Psoas muscle (tissue), 8 donors: Measurements from ENCODE around the gene SH2B3. TPM values are rescaled to one million over a fixed set of nuclear protein-coding genes. Genes with fewer than 3 reads are reported as not detected.
A peak's percentile ranks its signal among the peaks of the same experiment; 100 is the strongest.

ENCODE experiments used
- ATAC-seq, 4 donors: fragments of 200-7000 bp; cut with Tn5 transposase; one replicate each; pipeline ENCODE4 v1.9.1; 2020; ENCODE audit warnings: moderate library complexity in 3 of 4, mild to moderate bottlenecking in 2 of 4
- DNase-seq, 2 donors: peaks; one replicate each; pipeline ENCODE4 v3.0.0-alpha.2; 2020
- H3K27ac ChIP-seq: fragments of 200-600 bp; one replicate; pipeline ENCODE4 v1.8.0; 2022
- H3K27me3 ChIP-seq, 3 donors: fragments of 200-600 bp in 1 of 3; one replicate each; pipeline versions ENCODE4 v1.6.1 to v1.8.0; 2013 to 2022; ENCODE audit warnings: low read length in 2 of 3, mild to moderate bottlenecking in 2 of 3, moderate library complexity in 1 of 3; ENCODE audit not compliant: insufficient read depth in 3 of 3
- H3K36me3 ChIP-seq, 2 donors: fragments of 200-600 bp in 1 of 2; one replicate each; pipeline versions ENCODE4 v1.6.1 to v1.8.0; 2013 to 2022; ENCODE audit warnings: low read depth in 1 of 2, mild to moderate bottlenecking in 1 of 2, moderate library complexity in 1 of 2; ENCODE audit not compliant: insufficient read depth in 1 of 2
- H3K4me1 ChIP-seq: fragments of 200-600 bp; one replicate; pipeline ENCODE4 v1.8.0; 2022
- H3K4me3 ChIP-seq: fragments of 200-600 bp; one replicate; pipeline ENCODE4 v1.8.0; 2022; ENCODE audit warnings: mild to moderate bottlenecking
- H3K9me3 ChIP-seq: fragments of 200-600 bp; one replicate; pipeline ENCODE4 v1.8.0; 2022
- WGBS, 3 donors: extraction: QIAGEN DNeasy Blood & Tissue Kit; methylation state at CpG; one replicate each; pipeline versions ENCODE4 v1.1.6 to v1.1.7; 2013; 5-methylcytosine and 5-hydroxymethylcytosine counted together
- intact Hi-C, 2 donors: fragments of 100-400 bp; cut with DNase I; formaldehyde crosslinking; loops; one replicate each; pipeline versions ENCODE4 v1.11.0 to v1.14.2; 2022
- long read RNA-seq, 2 donors: library from polyadenylated mRNA; unstranded; transcript quantifications; one replicate each; pipeline ENCODE4 v2.0.0, GENCODE V29; 2021
- polyA plus RNA-seq, 3 donors: library from polyadenylated mRNA; stranded (reverse); fragments of 200-250 nt; gene quantifications; one replicate each; pipeline ENCODE4 v1.2.3, GENCODE V29; 2013
- total RNA-seq, 4 donors: library from RNA; stranded (reverse); fragmentation: NEBNext Ultra II Directional in 2 of 4; extraction: Animal tissue kit (Norgen Biotek cat#: 25700) in 2 of 4; gene quantifications; one replicate each; pipeline versions ENCODE4 v1.2.1 to v1.2.4, GENCODE V29; 2021 to 2023
- TF ChIP-seq, protein P1 (sequence below): fragments of 200-600 bp; IDR thresholded peaks from one replicate; pipeline ENCODE4 v1.8.0; 2022; ENCODE audit warnings: antibody characterized with exemption
- donor health status: healthy with polysubstance abuse.
- donor health status: DM: no; HTN: no; CAD: no; lungs with moderate emphysema.
- donor health status: Bipolar disorder and iron deficiency.
- donor health status: healthy.
- donor health status: DM: yes; HTN: yes; CAD: no.
- donor health status: DM: no; HTN: no; CAD: no.
- donor health status: DM: no; HTN: no; CAD: no.
- donor health status: DM: yes; HTN: yes; CAD: no.

The SH2B3 gene
- total RNA-seq, result 10 to 100 TPM; 10.5 to 25.0 (median 13.2) TPM
- 10 to 100 TPM in 1 of 3 donors, 1 to 10 TPM in 2; 4.4 to 22.0 (median 6.4) TPM for polyA plus RNA-seq
- long read RNA-seq, donor 1, partial matches to known transcripts, result 8 of 8 reads
- long read RNA-seq, donor 1, other reads (novel, unspliced or antisense), result 0 of 8 reads
- long read RNA-seq, donor 2, full-length matches to known transcripts, result 4 of 37 reads
- long read RNA-seq, donor 2, partial matches to known transcripts, result 8 of 37 reads
- long read RNA-seq, donor 2, other reads (novel, unspliced or antisense), result 25 of 37 reads

DNA sequence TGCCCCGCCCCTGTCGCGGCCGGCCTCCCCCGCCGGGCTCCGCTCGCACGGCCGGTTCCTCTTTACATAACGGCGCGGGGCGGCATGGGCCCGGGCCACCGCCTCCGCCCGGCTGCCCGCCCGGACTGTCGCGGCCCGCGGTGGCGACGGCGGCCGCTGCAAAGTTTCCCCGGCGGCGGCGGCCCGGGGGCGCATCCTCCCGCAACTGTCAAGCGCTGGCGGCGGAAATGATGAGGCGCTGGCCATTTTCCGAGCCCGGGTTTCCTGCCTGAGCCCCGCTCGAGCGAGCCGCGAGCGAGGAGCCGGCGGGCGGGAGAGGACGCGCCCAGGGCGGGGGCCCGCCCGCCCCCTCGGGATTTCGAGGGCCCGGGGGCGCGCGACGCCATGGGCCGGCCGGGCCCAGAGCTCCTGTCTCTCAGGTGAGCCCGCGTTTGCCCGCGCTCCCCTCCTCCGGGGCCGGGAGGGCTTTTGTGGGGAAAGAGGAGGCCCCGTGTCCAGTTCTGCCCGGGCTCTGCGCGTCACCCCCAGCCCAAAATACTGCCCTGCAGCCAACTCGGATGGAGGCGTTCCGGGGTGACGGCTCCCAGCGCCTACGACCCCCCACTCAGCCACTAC lies at the start of gene SH2B3:
TSS of gene SH2B3 (plus strand) at position 65 of the 615 bp plus-strand sequence. CDS start 12,223 bp downstream, outside the sequence.
- ATAC-seq, result peak in 2 of 4 donors; percentile 0 to 6
- intact Hi-C loops, result loop anchor here in 1 of 2 donors (2.0 kb wide), 1 partner anchor 41 kb away; no protein-coding TSS in a partner anchor
- peaks cover 45% of the 10 kb centered on the region for H3K4me1 ChIP-seq
- peak within 1 kb of the TSS; percentile 84 for H3K27ac ChIP-seq
- no peaks in the 10 kb centered on the region for H3K36me3 ChIP-seq
- H3K27me3 ChIP-seq, result peaks cover 0 to 2% (median 0%) of the 10 kb centered on the region in 3 donors
- no peaks in the 10 kb centered on the region for H3K9me3 ChIP-seq
- 1% methylated on average over 63 to 80 of the region's 80 CpGs for WGBS, 3 donors
- peak within 1 kb of the TSS; percentile 93 for H3K4me3 ChIP-seq
- TF ChIP-seq, protein P1, sequence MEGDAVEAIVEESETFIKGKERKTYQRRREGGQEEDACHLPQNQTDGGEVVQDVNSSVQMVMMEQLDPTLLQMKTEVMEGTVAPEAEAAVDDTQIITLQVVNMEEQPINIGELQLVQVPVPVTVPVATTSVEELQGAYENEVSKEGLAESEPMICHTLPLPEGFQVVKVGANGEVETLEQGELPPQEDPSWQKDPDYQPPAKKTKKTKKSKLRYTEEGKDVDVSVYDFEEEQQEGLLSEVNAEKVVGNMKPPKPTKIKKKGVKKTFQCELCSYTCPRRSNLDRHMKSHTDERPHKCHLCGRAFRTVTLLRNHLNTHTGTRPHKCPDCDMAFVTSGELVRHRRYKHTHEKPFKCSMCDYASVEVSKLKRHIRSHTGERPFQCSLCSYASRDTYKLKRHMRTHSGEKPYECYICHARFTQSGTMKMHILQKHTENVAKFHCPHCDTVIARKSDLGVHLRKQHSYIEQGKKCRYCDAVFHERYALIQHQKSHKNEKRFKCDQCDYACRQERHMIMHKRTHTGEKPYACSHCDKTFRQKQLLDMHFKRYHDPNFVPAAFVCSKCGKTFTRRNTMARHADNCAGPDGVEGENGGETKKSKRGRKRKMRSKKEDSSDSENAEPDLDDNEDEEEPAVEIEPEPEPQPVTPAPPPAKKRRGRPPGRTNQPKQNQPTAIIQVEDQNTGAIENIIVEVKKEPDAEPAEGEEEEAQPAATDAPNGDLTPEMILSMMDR, result no peak
- DNase-seq, result peak in 1 of 2 donors; percentile 81

DNA sequence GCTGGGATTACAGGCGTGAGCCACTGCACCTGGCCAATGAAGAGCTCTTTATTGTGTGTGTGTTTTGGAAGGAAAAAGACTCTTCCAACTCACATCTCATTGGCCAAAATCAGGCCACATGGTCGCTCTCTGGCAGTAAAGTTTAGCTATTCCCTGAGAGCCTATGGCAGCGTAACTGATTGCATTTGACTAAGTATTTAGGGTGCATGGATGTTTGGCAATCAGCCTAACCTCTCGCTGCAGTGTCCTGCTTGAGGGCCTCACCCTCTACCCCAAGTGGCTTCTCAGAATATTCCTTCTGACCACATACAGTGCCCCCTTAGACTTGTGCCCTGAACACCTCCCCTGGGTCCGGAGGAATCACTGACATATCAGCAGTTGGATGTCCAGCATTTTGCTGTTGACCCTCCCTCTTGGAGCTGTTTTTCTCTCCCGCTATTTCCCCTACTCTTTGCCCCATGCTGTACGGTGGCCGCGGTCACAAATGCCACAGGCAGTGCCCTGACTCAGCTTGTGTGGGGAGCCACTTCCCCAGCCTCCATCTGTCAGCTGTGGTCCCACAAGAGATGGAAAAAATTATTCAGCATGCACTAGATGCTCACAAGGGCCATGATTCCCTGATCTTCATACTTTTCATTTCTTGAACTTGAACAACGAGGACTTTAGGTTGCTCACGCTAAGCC lies 46.4 kb upstream of the SH2B3 start:
- H3K27ac ChIP-seq, result no peak overlapping the region
- peaks cover 9% of the 10 kb centered on the region for H3K4me1 ChIP-seq
- ATAC-seq (no peak), DNase-seq (no peak)
- WGBS, 3 donors, result 18 to 33% (median 26%) methylated on average over 11 of the region's 11 CpGs
- no peak overlapping the region for H3K4me3 ChIP-seq
- intact Hi-C loops, result no loop called here
- H3K9me3 ChIP-seq, result no peaks in the 10 kb centered on the region
- TF ChIP-seq, protein P1, result no peak
- peaks cover 0 to 2% (median 2%) of the 10 kb centered on the region in 3 donors for H3K27me3 ChIP-seq
- H3K36me3 ChIP-seq, result peaks cover 4 to 6% of the 10 kb centered on the region in 2 donors

DNA sequence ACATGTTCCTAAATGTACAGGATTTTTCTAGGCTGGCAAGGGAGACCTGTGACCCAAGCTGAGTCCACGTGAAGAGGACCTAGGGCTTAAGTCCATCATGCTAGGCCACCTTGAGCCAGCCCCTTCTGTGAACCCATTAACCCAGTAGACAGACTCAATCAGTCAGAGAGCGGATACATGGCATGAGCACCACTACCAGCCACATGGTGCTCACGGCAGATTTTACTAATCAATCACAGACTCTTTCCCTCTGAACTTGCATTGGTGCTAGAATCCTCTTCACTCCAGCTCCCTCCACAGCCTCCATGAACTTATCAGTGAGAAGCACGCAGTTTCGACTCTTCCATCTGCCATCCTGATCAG lies 45.8 kb upstream of the SH2B3 start:
- intact Hi-C loops, result no loop called here
- peaks cover 4 to 11% of the 10 kb centered on the region in 2 donors for H3K36me3 ChIP-seq
- TF ChIP-seq, protein P1, result no peak
- no peaks in the 10 kb centered on the region for H3K9me3 ChIP-seq
- DNase-seq, result no peak
- H3K27me3 ChIP-seq, result peaks cover 0 to 2% (median 2%) of the 10 kb centered on the region in 3 donors
- peaks cover 9% of the 10 kb centered on the region for H3K4me1 ChIP-seq
- ATAC-seq, result no peak
- 46 to 63% (median 48%) methylated on average over 5 of the region's 5 CpGs for WGBS, 3 donors
- H3K4me3 ChIP-seq, result no peak overlapping the region
- H3K27ac ChIP-seq, result no peak overlapping the region

DNA sequence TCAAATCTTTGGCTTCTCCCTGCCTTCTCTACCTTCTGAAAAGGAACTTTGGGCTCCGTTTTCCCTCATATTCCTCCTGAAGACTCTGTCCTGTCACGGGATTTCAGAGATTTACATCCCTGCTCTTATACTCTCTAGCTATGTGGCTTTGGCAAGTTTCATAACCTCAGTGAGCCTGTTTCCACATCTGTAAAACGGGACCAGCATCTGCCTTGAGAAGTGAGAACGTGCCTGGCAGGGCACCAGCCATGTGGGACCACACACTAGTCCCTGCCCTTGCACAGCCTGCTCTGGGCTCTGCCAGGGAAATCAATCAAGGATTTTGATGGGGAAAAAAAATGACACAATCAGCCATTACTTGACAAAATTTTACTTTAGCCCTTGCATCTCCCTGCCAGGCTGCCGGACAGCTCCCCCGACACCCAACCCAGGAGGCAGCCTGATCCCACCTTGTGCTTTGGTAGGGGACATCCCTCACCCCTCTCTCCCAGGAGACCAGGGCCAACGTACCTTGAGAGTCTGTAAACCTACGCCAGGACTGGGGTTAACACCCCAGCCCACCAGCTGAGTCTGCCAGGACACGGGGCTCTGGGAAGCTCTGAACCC lies 45.3 kb upstream of the SH2B3 start:
- intact Hi-C loops, result no loop called here

More for the DNA sequence above, 45.3 kb upstream of the SH2B3 start:
- peaks cover 0 to 2% (median 2%) of the 10 kb centered on the region in 3 donors for H3K27me3 ChIP-seq
- H3K9me3 ChIP-seq, result no peaks in the 10 kb centered on the region
- TF ChIP-seq, protein P1, result no peak
- no peak overlapping the region for H3K4me3 ChIP-seq
- H3K27ac ChIP-seq, result no peak overlapping the region
- WGBS, 3 donors, result 52 to 58% (median 55%) methylated on average over 9 of the region's 9 CpGs
- peaks cover 4 to 17% of the 10 kb centered on the region in 2 donors for H3K36me3 ChIP-seq
- ATAC-seq (no peak), DNase-seq (no peak)
- peaks cover 9% of the 10 kb centered on the region for H3K4me1 ChIP-seq
